Measurements from ENCODE around the gene APOA4. TPM values are rescaled to one million over a fixed set of nuclear protein-coding genes. Genes with fewer than 3 reads are reported as not detected.

Gene APOA4
- total and polyA plus RNA-seq, 2 donors (not counting 3 experiments of a cell fraction or from before 2014, with no cell fraction given): not detected

DNA sequence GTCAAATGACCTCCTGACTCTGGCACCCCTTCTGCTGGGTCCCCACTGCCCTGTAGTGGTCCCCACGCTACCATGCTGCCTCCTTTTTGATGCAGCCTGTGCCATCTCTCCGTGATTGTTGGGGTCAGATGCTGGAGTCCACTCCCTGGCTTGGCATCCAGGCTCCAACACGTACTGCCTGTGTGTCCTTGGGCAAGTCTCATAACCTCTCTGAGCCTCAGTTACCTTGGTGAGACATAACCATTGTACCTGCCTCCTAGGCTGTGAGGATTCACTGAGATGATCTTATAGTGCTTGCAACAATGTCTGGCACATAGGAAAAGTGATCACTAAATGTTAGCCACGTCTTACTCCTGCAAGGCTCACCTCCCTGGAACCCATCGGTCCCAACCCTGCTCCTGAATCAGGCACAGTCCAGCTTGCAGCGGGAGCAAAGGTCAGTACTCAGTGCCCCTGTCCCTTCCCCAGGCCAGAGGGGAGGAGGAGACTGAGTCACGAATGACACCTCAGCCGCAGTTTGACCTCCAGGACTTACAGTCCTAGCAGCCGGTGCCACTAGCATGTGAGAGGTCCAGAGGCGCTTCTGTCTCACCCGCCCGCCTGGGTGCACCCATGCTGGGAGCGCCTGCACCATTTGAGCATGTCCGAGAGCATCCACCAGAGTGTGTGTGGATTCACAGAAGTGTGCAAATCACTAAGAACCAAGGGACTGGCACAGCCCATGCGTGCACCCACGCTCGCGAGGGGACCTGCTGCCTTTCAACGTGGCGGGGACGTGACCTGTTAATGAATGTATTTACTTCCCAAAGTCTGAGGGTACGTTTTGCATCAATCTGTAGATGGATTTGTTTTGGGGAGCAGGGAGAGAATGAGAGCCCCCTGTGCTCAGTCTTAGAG is 3.0 kb upstream of the APOA4 start:
- TF ChIP-seq FOS (IDR thresholded peaks at IDR 0.05; ENCODE audit: borderline replicate concordance, insufficient read depth, low read length) (no peak), JUN (IDR thresholded peaks at IDR 0.05; ENCODE audit: borderline replicate concordance, insufficient read depth, insufficient read length, low read depth) (no peak), POLR2AphosphoS5 (IDR thresholded peaks at IDR 0.05; ENCODE audit: insufficient read depth, low read depth, low read length) (no peak), GATA2 (IDR thresholded peaks at IDR 0.05; ENCODE audit: insufficient read depth, insufficient read length, low read depth, low read length) (no peak), POLR2A (IDR thresholded peaks at IDR 0.05; ENCODE audit: low read depth, low read length) (no peak), MYC (IDR thresholded peaks at IDR 0.05; ENCODE audit: low read depth, low read length) (no peak), EZH2 (IDR thresholded peaks at IDR 0.05; ENCODE audit: borderline replicate concordance, low read depth, low read length, severe bottlenecking) (no peak)
- TF ChIP-seq, protein P1, sequence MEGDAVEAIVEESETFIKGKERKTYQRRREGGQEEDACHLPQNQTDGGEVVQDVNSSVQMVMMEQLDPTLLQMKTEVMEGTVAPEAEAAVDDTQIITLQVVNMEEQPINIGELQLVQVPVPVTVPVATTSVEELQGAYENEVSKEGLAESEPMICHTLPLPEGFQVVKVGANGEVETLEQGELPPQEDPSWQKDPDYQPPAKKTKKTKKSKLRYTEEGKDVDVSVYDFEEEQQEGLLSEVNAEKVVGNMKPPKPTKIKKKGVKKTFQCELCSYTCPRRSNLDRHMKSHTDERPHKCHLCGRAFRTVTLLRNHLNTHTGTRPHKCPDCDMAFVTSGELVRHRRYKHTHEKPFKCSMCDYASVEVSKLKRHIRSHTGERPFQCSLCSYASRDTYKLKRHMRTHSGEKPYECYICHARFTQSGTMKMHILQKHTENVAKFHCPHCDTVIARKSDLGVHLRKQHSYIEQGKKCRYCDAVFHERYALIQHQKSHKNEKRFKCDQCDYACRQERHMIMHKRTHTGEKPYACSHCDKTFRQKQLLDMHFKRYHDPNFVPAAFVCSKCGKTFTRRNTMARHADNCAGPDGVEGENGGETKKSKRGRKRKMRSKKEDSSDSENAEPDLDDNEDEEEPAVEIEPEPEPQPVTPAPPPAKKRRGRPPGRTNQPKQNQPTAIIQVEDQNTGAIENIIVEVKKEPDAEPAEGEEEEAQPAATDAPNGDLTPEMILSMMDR (IDR thresholded peaks at IDR 0.05; ENCODE audit: extremely low read depth in 1 of 2, insufficient read depth in 1 of 2, low read depth in 1 of 2, low read length in 2 of 2): no peak
- TF ChIP-seq, protein P2, sequence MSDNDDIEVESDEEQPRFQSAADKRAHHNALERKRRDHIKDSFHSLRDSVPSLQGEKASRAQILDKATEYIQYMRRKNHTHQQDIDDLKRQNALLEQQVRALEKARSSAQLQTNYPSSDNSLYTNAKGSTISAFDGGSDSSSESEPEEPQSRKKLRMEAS (IDR thresholded peaks at IDR 0.05; ENCODE audit: insufficient read depth, insufficient read length): no peak
- Histone ChIP-seq H3K4me3 (replicated peaks in 1 of 3; ENCODE audit: insufficient read depth in 1 of 3, low read depth in 1 of 3, low read length in 3 of 3) (no peak overlapping the region), H3K9me3 (replicated peaks; ENCODE audit: control insufficient read depth, insufficient read depth, low read length) (no peaks in the 10 kb centered on the region), H2AFZ (ENCODE audit: low read depth, low read length) (no peak overlapping the region), H3K27ac (ENCODE audit: insufficient read depth, low read depth, low read length) (no peak overlapping the region), H3K4me1 (ENCODE audit: control insufficient read depth, extremely low read depth, insufficient read depth, low read length) (no peaks in the 10 kb centered on the region), H3K9me1 (replicated peaks; ENCODE audit: control insufficient read depth, extremely low read depth, insufficient read depth, low read length) (no peaks in the 10 kb centered on the region), H4K20me1 (replicated peaks; ENCODE audit: control insufficient read depth, extremely low read depth, insufficient read depth, low read length) (no peaks in the 10 kb centered on the region), H3K9ac (replicated peaks; ENCODE audit: extremely low read depth, insufficient read depth, low read length) (no peak overlapping the region), H3K4me2 (ENCODE audit: insufficient read depth, low read length) (no peak overlapping the region), H3K36me3 (ENCODE audit: control insufficient read depth in 2 of 2, extremely low read depth in 1 of 2, insufficient read depth in 2 of 2, low read length in 2 of 2) (no peaks in the 10 kb centered on the region), H3K27me3 (ENCODE audit: control insufficient read depth in 2 of 2, insufficient read depth in 2 of 2, low read length in 2 of 2) (no peaks in the 10 kb centered on the region), H3K79me2 (ENCODE audit: control insufficient read depth, insufficient read depth, low read length) (no peaks in the 10 kb centered on the region)
- intact Hi-C loops (cut with micrococcal nuclease) (no loop called here), dilution Hi-C loops (cut with MboI; ENCODE audit: extremely low pct_ligation_motif_present, low sequenced_read_pairs) (no loop called here)
- POLR2A ChIA-PET: no interaction called here
- no TSS peak for BruUV-seq (replicated peaks)
- DNase-seq (ENCODE audit: low read depth, low spot score) (no peak), FAIRE-seq (no peak)
- CTCF ChIA-PET: interaction anchor here (0.7 to 3.7 kb wide), 2 partner anchors 10 kb away, joined by 4 to 22 read pairs; partner anchors contain the start of gene APOA1
